OCI-LY7 (cell line): Measurements from ENCODE around the gene SHOC2. TPM values are rescaled to one million over a fixed set of nuclear protein-coding genes. Genes with fewer than 3 reads are reported as not detected.

Experiments used
- BruUV-seq: library from RNA; stranded (reverse); fragments of 400-500 nt; replicated peaks from 2 replicates; lab custom pipeline; 2021; lab: Mats Ljungman, UMichigan
- CTCF ChIA-PET: fragments of 300-600 bp; sonication (Branson Sonifier 250); formaldehyde crosslinking; loops from one replicate; lab custom pipeline; 2022; ENCODE audit warnings: antibody characterized with exemption; ENCODE audit not compliant: unreplicated experiment; lab: Charles Lee
- POLR2A ChIA-PET: fragments of 300-600 bp; sonication (Branson Sonifier 250); formaldehyde crosslinking; loops from one replicate; lab custom pipeline; 2022; ENCODE audit warnings: antibody characterized with exemption; lab: Charles Lee
- DNase-seq: peaks from one replicate; pipeline ENCODE4 v3.0.0-alpha.2; 2015; ENCODE audit warnings: low spot score
- H2AFZ ChIP-seq: fragments of 200-600 bp; sonication (generic), shearing (Covaris generic); 2 replicates; pipeline ENCODE4 v1.6.1; 2014; ENCODE audit warnings: mild to moderate bottlenecking, antibody characterized with exemption, low read length, moderate library complexity
- H3K27ac ChIP-seq: fragments of 200-600 bp; sonication (generic); 2 replicates; pipeline ENCODE4 v1.5.1; 2014; ENCODE audit warnings: mixed run types, low read depth, mild to moderate bottlenecking, moderate library complexity, low read length, inconsistent platforms; ENCODE audit not compliant: poor library complexity, severe bottlenecking
- H3K36me3 ChIP-seq: fragments of 200-600 bp; sonication (generic); 2 replicates; pipeline ENCODE4 v1.6.1; 2014; ENCODE audit warnings: mild to moderate bottlenecking, antibody characterized with exemption, low read length, moderate library complexity, mixed read lengths; ENCODE audit not compliant: insufficient read depth
- H3K4me1 ChIP-seq: fragments of 200-600 bp; sonication (generic); 2 replicates; pipeline ENCODE4 v1.5.1; 2014; ENCODE audit warnings: mild to moderate bottlenecking, low read length; ENCODE audit not compliant: insufficient read depth, poor library complexity, severe bottlenecking
- H3K4me2 ChIP-seq: fragments of 200-600 bp; sonication (generic); 2 replicates; pipeline ENCODE4 v1.6.1; 2014; ENCODE audit warnings: mild to moderate bottlenecking, low read length
- H3K4me3 ChIP-seq: fragments of 200-600 bp; sonication (generic); 2 replicates; pipeline ENCODE4 v1.5.1; 2014; ENCODE audit warnings: mild to moderate bottlenecking, low read depth, low read length; ENCODE audit not compliant: poor library complexity, severe bottlenecking
- H3K79me2 ChIP-seq: fragments of 200-600 bp; sonication (generic); 2 replicates; pipeline ENCODE4 v1.6.1; 2016; ENCODE audit warnings: low read depth, mild to moderate bottlenecking, low read length, moderate library complexity, mixed read lengths; ENCODE audit not compliant: insufficient read depth
- H3K9me2 ChIP-seq: fragments of 200-600 bp; sonication (generic); 2 replicates; pipeline ENCODE4 v1.6.1; 2016; ENCODE audit warnings: mild to moderate bottlenecking, low read length, mixed read lengths; ENCODE audit not compliant: insufficient read depth
- H3K9me3 ChIP-seq: fragments of 200-600 bp; sonication (generic); 2 replicates; pipeline ENCODE4 v1.6.1; 2014; ENCODE audit warnings: mild to moderate bottlenecking, mixed run types, low read length, mixed read lengths
- H4K20me1 ChIP-seq: fragments of 200-600 bp; sonication (generic); 2 replicates; pipeline ENCODE4 v1.6.1; 2014; ENCODE audit warnings: mild to moderate bottlenecking, antibody characterized with exemption, low read length, moderate library complexity, mixed read lengths; ENCODE audit not compliant: insufficient read depth
- CTCF ChIP-seq: fragments of 200-600 bp; sonication (generic); conservative IDR thresholded peaks from 2 replicates; pipeline ENCODE4 v1.5.1; 2014; ENCODE audit warnings: mild to moderate bottlenecking, antibody characterized with exemption, low read length, moderate library complexity, mixed read lengths
- EZH2phosphoT487 ChIP-seq: fragments of 200-600 bp; sonication (generic); IDR thresholded peaks from 2 replicates; pipeline ENCODE4 v1.6.1; 2018; ENCODE audit warnings: low read depth, borderline replicate concordance, mild to moderate bottlenecking, mixed run types, antibody characterized with exemption, low read length, moderate library complexity, mixed read lengths
- intact Hi-C: fragments of 100-400 bp; cut with micrococcal nuclease; formaldehyde crosslinking; loops from one replicate; pipeline ENCODE4 v1.10.0; 2022; ENCODE audit not compliant: unreplicated experiment
- total RNA-seq, 2 experiments: library from RNA; depleted of rRNA in 1 of 2; stranded (reverse); fragments of >200 nt in 1 of 2; shearing (Covaris generic) in 1 of 2; gene quantifications; 2 replicates each; pipeline ENCODE4 v1.2.3, GENCODE V29; 2014 to 2022

Gene SHOC2
- total RNA-seq, 2 experiments from 2014 or later = 54.1 to 92.2 TPM

- Histone ChIP-seq H3K9me3 (peaks cover 10% of the 10 kb centered on the region; the same call in 1 of the 2 replicates), H3K4me3 (no peak overlapping the region), H2AFZ (no peak overlapping the region), H3K4me2 (no peak overlapping the region), H3K9me2 (no peaks in the 10 kb centered on the region), H3K36me3 (peaks cover 80% of the 10 kb centered on the region), H4K20me1 (0 out of 2 replicates have a peak, but pooled peaks cover 19% of the 10 kb centered on the region), H3K27ac (no peak overlapping the region), H3K4me1 (peaks cover 19% of the 10 kb centered on the region), H3K79me2 (peaks cover 100% of the 10 kb centered on the region)
- CTCF ChIA-PET = no interaction called here
- no peak for DNase-seq
- no peak for TF ChIP-seq CTCF
- POLR2A ChIA-PET = interaction anchor here (0.8 to 1.7 kb wide), 4 partner anchors 8 to 65 kb away, joined by 3 to 6 read pairs (median 4); no protein-coding TSS in a partner anchor
- no TSS peak for BruUV-seq
- intact Hi-C loops = no loop called here
These were observed 57.2 kb downstream of the SHOC2 start for GRCh38 chr10:110976577-110976976.

GRCh38 chr10:110977662-110978061, 58.3 kb downstream of the SHOC2 start:
- H3K4me2 ChIP-seq = no peak overlapping the region
- peaks cover 10% of the 10 kb centered on the region; the same call in 1 of the 2 replicates for H3K9me3 ChIP-seq
- no TSS peak for BruUV-seq
- POLR2A ChIA-PET = interaction anchor here (0.6 to 1.7 kb wide), 5 partner anchors 9 to 1691 kb away, joined by 3 to 6 read pairs (median 3); no protein-coding TSS in a partner anchor
- H3K36me3 ChIP-seq = peaks cover 77% of the 10 kb centered on the region
- intact Hi-C loops = no loop called here
- 0 out of 2 replicates have a peak, but pooled peaks cover 15% of the 10 kb centered on the region for H4K20me1 ChIP-seq
- CTCF ChIA-PET = no interaction called here
- H3K9me2 ChIP-seq = no peaks in the 10 kb centered on the region
- H3K79me2 ChIP-seq = peaks cover 93% of the 10 kb centered on the region
- no peak overlapping the region for H3K27ac ChIP-seq
- H2AFZ ChIP-seq = no peak overlapping the region
- no peak overlapping the region for H3K4me3 ChIP-seq
- H3K4me1 ChIP-seq = peaks cover 15% of the 10 kb centered on the region
- TF ChIP-seq CTCF (no peak), EZH2phosphoT487 (no peak)
- DNase-seq = no peak

GRCh38 chr10:110978204-110978603, 58.8 kb downstream of the SHOC2 start:
- Histone ChIP-seq H3K4me3 (no peak overlapping the region), H2AFZ (no peak overlapping the region), H3K9me2 (no peaks in the 10 kb centered on the region), H3K27ac (no peak overlapping the region), H3K4me1 (peaks cover 10% of the 10 kb centered on the region), H3K79me2 (peaks cover 93% of the 10 kb centered on the region), H3K36me3 (peaks cover 81% of the 10 kb centered on the region), H4K20me1 (0 out of 2 replicates have a peak, but pooled peaks cover 14% of the 10 kb centered on the region), H3K4me2 (no peak overlapping the region), H3K9me3 (peaks cover 10% of the 10 kb centered on the region; the same call in 1 of the 2 replicates)
- TF ChIP-seq EZH2phosphoT487 (no peak), CTCF (no peak)
- ChIA-PET CTCF (no interaction called here), POLR2A (interaction anchor here (0.8 to 1.4 kb wide), 3 partner anchors 17 to 25 kb away, joined by 3 to 4 read pairs (median 3); no protein-coding TSS in a partner anchor)
- intact Hi-C loops = no loop called here
- DNase-seq = no peak
- BruUV-seq = no TSS peak
